ENCODE data around the gene CD177.

DNA sequence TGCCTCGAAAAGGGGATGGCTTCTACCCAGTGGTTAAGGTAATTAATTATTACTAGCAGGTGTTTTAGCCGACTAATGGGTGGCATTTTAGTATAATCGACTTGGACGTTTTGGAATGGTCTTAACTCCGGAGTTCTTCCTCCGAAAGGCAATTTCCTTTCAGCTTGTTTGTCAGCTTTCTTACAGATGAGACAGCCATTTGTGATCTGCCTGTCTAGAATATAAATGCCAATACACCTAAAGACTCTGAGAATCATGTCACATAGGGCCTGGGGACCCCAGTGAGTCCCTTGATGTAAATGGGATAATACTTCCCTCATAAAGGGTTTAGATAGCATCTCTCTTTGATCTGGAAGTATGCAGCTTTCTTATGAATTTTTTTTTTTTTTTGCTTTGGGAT is 42.2 kb upstream of the CD177 start:
- TF ChIP-seq, protein P1, sequence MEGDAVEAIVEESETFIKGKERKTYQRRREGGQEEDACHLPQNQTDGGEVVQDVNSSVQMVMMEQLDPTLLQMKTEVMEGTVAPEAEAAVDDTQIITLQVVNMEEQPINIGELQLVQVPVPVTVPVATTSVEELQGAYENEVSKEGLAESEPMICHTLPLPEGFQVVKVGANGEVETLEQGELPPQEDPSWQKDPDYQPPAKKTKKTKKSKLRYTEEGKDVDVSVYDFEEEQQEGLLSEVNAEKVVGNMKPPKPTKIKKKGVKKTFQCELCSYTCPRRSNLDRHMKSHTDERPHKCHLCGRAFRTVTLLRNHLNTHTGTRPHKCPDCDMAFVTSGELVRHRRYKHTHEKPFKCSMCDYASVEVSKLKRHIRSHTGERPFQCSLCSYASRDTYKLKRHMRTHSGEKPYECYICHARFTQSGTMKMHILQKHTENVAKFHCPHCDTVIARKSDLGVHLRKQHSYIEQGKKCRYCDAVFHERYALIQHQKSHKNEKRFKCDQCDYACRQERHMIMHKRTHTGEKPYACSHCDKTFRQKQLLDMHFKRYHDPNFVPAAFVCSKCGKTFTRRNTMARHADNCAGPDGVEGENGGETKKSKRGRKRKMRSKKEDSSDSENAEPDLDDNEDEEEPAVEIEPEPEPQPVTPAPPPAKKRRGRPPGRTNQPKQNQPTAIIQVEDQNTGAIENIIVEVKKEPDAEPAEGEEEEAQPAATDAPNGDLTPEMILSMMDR (IDR thresholded peaks at IDR 0.05), result no peak
- TF ChIP-seq POLR2AphosphoS5 (IDR thresholded peaks at IDR 0.05) (no peak), POLR2A (IDR thresholded peaks at IDR 0.05; ENCODE audit: low read depth) (no peak)
